HepG2 (cell line): Measurements from ENCODE around the gene FAR1. TPM values are rescaled to one million over a fixed set of nuclear protein-coding genes. Genes with fewer than 3 reads are reported as not detected.

ENCODE experiments used
- ATAC-seq: fragments of 200-7000 bp; cut with Tn5 transposase; 3 replicates; pipeline ENCODE4 v1.9.1; 2020; ENCODE audit warnings: mild to moderate bottlenecking, moderate library complexity
- BruUV-seq: library from RNA; stranded (reverse); fragments of 400-500 nt; replicated peaks from 2 replicates; lab custom pipeline; 2021; lab: Mats Ljungman, UMichigan
- CTCF ChIA-PET: fragments of 300-600 bp; formaldehyde crosslinking; extraction: SDS; loops from one replicate; lab custom pipeline; 2021; ENCODE audit warnings: low total read pairs, inconsistent platforms, low intra/inter-chr PET ratio; lab: Yijun Ruan, JAX
- POLR2A ChIA-PET: fragments of 350-600 bp; sonication (Branson Sonifier 250); formaldehyde crosslinking; loops from one replicate; lab custom pipeline; 2020; ENCODE audit warnings: antibody characterized with exemption, inconsistent platforms; lab: Yijun Ruan, JAX
- DNase-seq: peaks from one replicate; pipeline ENCODE4 v3.0.0-alpha.2; 2015; ENCODE audit warnings: low spot score
- FAIRE-seq: peaks from 3 replicates; lab custom pipeline; 2011; peaks lifted over from hg19 to GRCh38; lab: Jason Lieb, UNC
- H2AFZ ChIP-seq: one replicate; pipeline ENCODE4 v1.6.1; 2011; ENCODE audit warnings: low read length, inconsistent platforms
- H3K27ac ChIP-seq: fragments of 300-600 bp; 3 replicates; pipeline ENCODE4 v1.8.0; 2011; ENCODE audit warnings: mixed run types, mild to moderate bottlenecking, mixed read lengths, low read length, inconsistent platforms; ENCODE audit not compliant: insufficient read depth; ENCODE audit errors: extremely low read length
- H3K27me3 ChIP-seq, 2 experiments: fragments of 200-600 bp in 1 of 2; 2 replicates in 1 of 2; 3 replicates in 1 of 2; pipeline versions ENCODE4 v1.6.0 to v1.8.0; 2011; ENCODE audit warnings: low read length in 2 of 2, mild to moderate bottlenecking in 2 of 2, moderate library complexity in 2 of 2, inconsistent platforms in 1 of 2; ENCODE audit not compliant: insufficient read depth in 2 of 2, control insufficient read depth in 1 of 2
- H3K36me3 ChIP-seq, 2 experiments: fragments of 200-600 bp in 1 of 2; replicated peaks in 1 of 2; 2 replicates in 1 of 2; 3 replicates in 1 of 2; pipeline versions ENCODE4 v1.5.1 to v1.8.0; 2011; ENCODE audit warnings: low read length in 2 of 2, inconsistent platforms in 1 of 2; ENCODE audit not compliant: insufficient read depth in 2 of 2, control insufficient read depth in 1 of 2
- H3K4me1 ChIP-seq: 2 replicates; pipeline ENCODE4 v1.5.1; 2012; ENCODE audit warnings: low read length, inconsistent platforms; ENCODE audit not compliant: insufficient read depth
- H3K4me2 ChIP-seq: 2 replicates; pipeline ENCODE4 v1.6.0; 2011; ENCODE audit warnings: low read depth, low read length, inconsistent platforms
- H3K4me3 ChIP-seq, 3 experiments: fragments of 200-600 bp in 1 of 3; sonication (generic), shearing (Covaris generic) in 1 of 3; replicated peaks in 1 of 3; 2 replicates each; pipeline ENCODE4 v1.5.1; 2011 to 2016; ENCODE audit warnings: low read length in 3 of 3, inconsistent platforms in 2 of 3, low read depth in 2 of 3, mild to moderate bottlenecking in 2 of 3, control low read depth in 1 of 3, mixed read lengths in 1 of 3; ENCODE audit not compliant: insufficient read depth in 1 of 3
- H3K79me2 ChIP-seq: one replicate; pipeline ENCODE4 v1.6.1; 2011; ENCODE audit warnings: low read length, inconsistent platforms; ENCODE audit not compliant: insufficient read depth
- H3K9ac ChIP-seq: 2 replicates; pipeline ENCODE4 v1.6.0; 2011; ENCODE audit warnings: mild to moderate bottlenecking, low read depth, low read length, inconsistent platforms; ENCODE audit not compliant: insufficient read depth
- H3K9me3 ChIP-seq: 2 replicates; pipeline ENCODE4 v1.5.1; 2012; ENCODE audit warnings: mild to moderate bottlenecking, low read length
- H4K20me1 ChIP-seq: 2 replicates; pipeline ENCODE4 v1.6.0; 2011; ENCODE audit warnings: inconsistent platforms, mild to moderate bottlenecking, low read length, moderate library complexity; ENCODE audit not compliant: insufficient read depth
- CEBPG ChIP-seq: IDR thresholded peaks from 2 replicates; pipeline ENCODE4 v1.6.1; 2016
- DPF2 ChIP-seq: sonication (generic); formaldehyde crosslinking; IDR thresholded peaks from 2 replicates; pipeline ENCODE4 v1.4.0; 2020; ENCODE audit warnings: mild to moderate bottlenecking, low read depth, missing genetic modification reagents, borderline replicate concordance
- DR1 ChIP-seq: sonication (generic); formaldehyde crosslinking; IDR thresholded peaks from 2 replicates; pipeline ENCODE4 v1.8.0; 2021; ENCODE audit warnings: mild to moderate bottlenecking, missing genetic modification reagents, inconsistent platforms
- KAT2B ChIP-seq: fragments of 150-350 bp; IDR thresholded peaks from 2 replicates; pipeline ENCODE4 v1.6.1; 2014; ENCODE audit warnings: low read depth, low read length, borderline replicate concordance
- REST ChIP-seq, 2 experiments: IDR thresholded peaks; 2 replicates each; pipeline ENCODE4 v1.6.1; 2011 to 2012; ENCODE audit warnings: low read length in 2 of 2, borderline replicate concordance in 1 of 2, low read depth in 1 of 2, mild to moderate bottlenecking in 1 of 2, moderate library complexity in 1 of 2
- RFXAP ChIP-seq: sonication (generic); formaldehyde crosslinking; IDR thresholded peaks from 2 replicates; pipeline ENCODE4 v1.4.0; 2020; ENCODE audit warnings: missing genetic modification reagents, borderline replicate concordance
- SIN3A ChIP-seq: IDR thresholded peaks from 2 replicates; pipeline ENCODE4 v1.6.1; 2011; ENCODE audit warnings: low read depth, mild to moderate bottlenecking, control low read depth, low read length, borderline replicate concordance
- TAF15 ChIP-seq: fragments of 200-400 bp; formaldehyde crosslinking; IDR thresholded peaks from one replicate; pipeline ENCODE4 v1.6.1; 2018; ENCODE audit warnings: mild to moderate bottlenecking, low read depth, low read length; ENCODE audit not compliant: poor library complexity, severe bottlenecking
- TBL1XR1 ChIP-seq: fragments of 150-350 bp; IDR thresholded peaks from 2 replicates; pipeline ENCODE4 v1.6.1; 2014; ENCODE audit warnings: borderline replicate concordance, low read length; ENCODE audit not compliant: partially characterized antibody
- TFAP4 ChIP-seq: sonication (generic); IDR thresholded peaks from 2 replicates; pipeline ENCODE4 v1.6.1; 2016; ENCODE audit warnings: low read depth, borderline replicate concordance
- ZBTB25 ChIP-seq: IDR thresholded peaks from 2 replicates; pipeline ENCODE4 v1.6.1; 2018; ENCODE audit warnings: missing genetic modification reagents
- ZBTB3 ChIP-seq: sonication (generic); formaldehyde crosslinking; IDR thresholded peaks from 2 replicates; pipeline ENCODE4 v1.4.0; 2020; ENCODE audit warnings: low read depth, mild to moderate bottlenecking, moderate library complexity, missing genetic modification reagents, borderline replicate concordance
- ZNF230 ChIP-seq: sonication (generic); formaldehyde crosslinking; IDR thresholded peaks from 2 replicates; pipeline ENCODE4 v1.4.0; 2020; ENCODE audit warnings: mild to moderate bottlenecking, missing genetic modification reagents
- ZNF350 ChIP-seq: sonication (generic); formaldehyde crosslinking; IDR thresholded peaks from 2 replicates; pipeline ENCODE4 v1.4.0; 2020; ENCODE audit warnings: mild to moderate bottlenecking, low read depth, missing genetic modification reagents, borderline replicate concordance
- ZNF790 ChIP-seq: sonication (generic); formaldehyde crosslinking; IDR thresholded peaks from 2 replicates; pipeline ENCODE4 v1.8.0; 2022; ENCODE audit warnings: missing genetic modification reagents, mild to moderate bottlenecking, borderline replicate concordance
- WGBS: methylation state at CpG from one replicate; pipeline ENCODE4 v1.1.6; 2017; ENCODE audit warnings: low lambda C conversion rate; 5-methylcytosine and 5-hydroxymethylcytosine counted together
- in situ Hi-C: cut with HindIII; loops from 2 replicates; pipeline ENCODE4 v1.10.0; 2017; ENCODE audit warnings: low pct_unique_long_range_greater_than_20kb; ENCODE audit not compliant: extremely low pct_ligation_motif_present
- intact Hi-C: fragments of 100-400 bp; cut with micrococcal nuclease; formaldehyde crosslinking; loops from one replicate; pipeline ENCODE4 v1.10.0; 2022; ENCODE audit not compliant: unreplicated experiment
- polyA plus RNA-seq, 8 experiments: library from polyadenylated mRNA; depleted of rRNA in 3 of 8; stranded (reverse) in 7 of 8; unstranded in 1 of 8; fragments of >200 nt; fragmentation: Illumina TruSeq in 4 of 8; extraction: Trizol in 4 of 8; gene quantifications; 2 replicates each; pipeline versions ENCODE4 v1.2.1 to v1.2.3, GENCODE V29; 2011 to 2016; ENCODE audit warnings: low read depth in 4 of 8, missing spikeins in 1 of 8, mixed read lengths in 1 of 8; ENCODE audit not compliant: insufficient read depth in 1 of 8
- total RNA-seq, 5 experiments: library from RNA; depleted of rRNA; stranded (reverse); fragments of >200 nt; fragmentation: Illumina TruSeq; extraction: Trizol; gene quantifications; 2 replicates each; pipeline ENCODE4 v1.2.3, GENCODE V29; 2016; ENCODE audit warnings: low read depth in 1 of 5
- TF ChIP-seq, protein P1 (sequence below): sonication (generic); formaldehyde crosslinking; IDR thresholded peaks from 2 replicates; pipeline ENCODE4 v1.9.0; 2021; ENCODE audit warnings: missing genetic modification reagents, borderline replicate concordance

The FAR1 gene
- total and polyA plus RNA-seq, 2 of the 13 experiments (the other 11 are each of a cell fraction or from before 2014, with no cell fraction given): 0.40 to 0.95 TPM

GRCh38 chr11:13691286-13691899, 22.9 kb downstream of the FAR1 start:
- Histone ChIP-seq H3K4me2 (no peak overlapping the region), H3K9ac (no peak overlapping the region), H3K27me3 (peaks cover 0 to 2% of the 10 kb centered on the region in 2 experiments; a peak in 1 of 5 replicates), H3K4me3 (no peak overlapping the region), H2AFZ (no peak overlapping the region), H3K79me2 (no peaks in the 10 kb centered on the region), H3K4me1 (no peaks in the 10 kb centered on the region), H3K36me3 (no peaks in the 10 kb centered on the region), H3K27ac (no peak overlapping the region), H3K9me3 (no peaks in the 10 kb centered on the region), H4K20me1 (no peaks in the 10 kb centered on the region)
- ATAC-seq (no peak), DNase-seq (no peak), FAIRE-seq (no peak)
- no TSS peak for BruUV-seq
- intact Hi-C loops (no loop called here), in situ Hi-C loops (no loop called here)
- 1% methylated on average over 3 of the region's 3 CpGs for WGBS
- ChIA-PET POLR2A (no interaction called here), CTCF (no interaction called here)
- TF ChIP-seq DR1 (CRISPR knock-in tag) (no peak), ZNF790 (CRISPR knock-in tag) (no peak), ZNF230 (CRISPR knock-in tag) (no peak), ZBTB3 (no peak), SIN3A (no peak), ZNF350 (CRISPR knock-in tag) (no peak), KAT2B (no peak), DPF2 (CRISPR knock-in tag) (no peak), ZBTB25 (CRISPR knock-in tag) (no peak), CEBPG (no peak), TBL1XR1 (no peak), TAF15 (no peak), TFAP4 (no peak), RFXAP (CRISPR knock-in tag) (no peak), REST (IDR thresholded peaks at IDR 0.05; ENCODE audit: borderline replicate concordance in 1 of 2, low read depth in 1 of 2, low read length in 2 of 2) (no peak)
- TF ChIP-seq, protein P1, sequence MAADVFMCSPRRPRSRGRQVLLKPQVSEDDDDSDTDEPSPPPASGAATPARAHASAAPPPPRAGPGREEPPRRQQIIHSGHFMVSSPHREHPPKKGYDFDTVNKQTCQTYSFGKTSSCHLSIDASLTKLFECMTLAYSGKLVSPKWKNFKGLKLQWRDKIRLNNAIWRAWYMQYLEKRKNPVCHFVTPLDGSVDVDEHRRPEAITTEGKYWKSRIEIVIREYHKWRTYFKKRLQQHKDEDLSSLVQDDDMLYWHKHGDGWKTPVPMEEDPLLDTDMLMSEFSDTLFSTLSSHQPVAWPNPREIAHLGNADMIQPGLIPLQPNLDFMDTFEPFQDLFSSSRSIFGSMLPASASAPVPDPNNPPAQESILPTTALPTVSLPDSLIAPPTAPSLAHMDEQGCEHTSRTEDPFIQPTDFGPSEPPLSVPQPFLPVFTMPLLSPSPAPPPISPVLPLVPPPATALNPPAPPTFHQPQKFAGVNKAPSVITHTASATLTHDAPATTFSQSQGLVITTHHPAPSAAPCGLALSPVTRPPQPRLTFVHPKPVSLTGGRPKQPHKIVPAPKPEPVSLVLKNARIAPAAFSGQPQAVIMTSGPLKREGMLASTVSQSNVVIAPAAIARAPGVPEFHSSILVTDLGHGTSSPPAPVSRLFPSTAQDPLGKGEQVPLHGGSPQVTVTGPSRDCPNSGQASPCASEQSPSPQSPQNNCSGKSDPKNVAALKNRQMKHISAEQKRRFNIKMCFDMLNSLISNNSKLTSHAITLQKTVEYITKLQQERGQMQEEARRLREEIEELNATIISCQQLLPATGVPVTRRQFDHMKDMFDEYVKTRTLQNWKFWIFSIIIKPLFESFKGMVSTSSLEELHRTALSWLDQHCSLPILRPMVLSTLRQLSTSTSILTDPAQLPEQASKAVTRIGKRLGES: no peak
